Measurements from ENCODE around the gene CAPNS1.

GRCh38 chr19:36128392-36128736 is 11.5 kb upstream of the CAPNS1 start:
- TF ChIP-seq CTCF (IDR thresholded peaks at IDR 0.05) (no peak), RCOR1 (IDR thresholded peaks at IDR 0.05; ENCODE audit: low read depth, low read length) (no peak), KDM1A (IDR thresholded peaks at IDR 0.05; ENCODE audit: low read depth) (no peak), EHMT2 (IDR thresholded peaks at IDR 0.05; ENCODE audit: low read depth) (no peak), EP300 (IDR thresholded peaks at IDR 0.05) (no peak), JUN (IDR thresholded peaks at IDR 0.05) (no peak), MYC (IDR thresholded peaks at IDR 0.05; ENCODE audit: borderline replicate concordance, low read length) (no peak), BCL3 (IDR thresholded peaks at IDR 0.05) (no peak; the same call in 2 of the 3 replicates)

Measured in A549 (cell line).